Effector memory CD4-positive, alpha-beta T cell (primary cell): ENCODE results near the gene CSH1.
"Not testable (repeated sequence)": the region's sequence is repeated elsewhere in the genome, so short reads cannot be mapped to it uniquely, and the experiment has no call there.

Source experiments
- DNase-seq, 3 donors: peaks; one replicate each; pipeline ENCODE4 v3.0.0-alpha.2; 2020
- H3K27ac ChIP-seq: 2 replicates; pipeline ENCODE4 v1.7.0; 2013; ENCODE audit warnings: mild to moderate bottlenecking, low read length, moderate library complexity; ENCODE audit not compliant: insufficient read depth, poor library complexity, severe bottlenecking
- H3K27me3 ChIP-seq: replicated peaks from 2 replicates; pipeline ENCODE4 v1.7.0; 2013; ENCODE audit warnings: mild to moderate bottlenecking, low read length; ENCODE audit not compliant: insufficient read depth, control insufficient read depth, poor library complexity, severe bottlenecking
- H3K36me3 ChIP-seq: 2 replicates; pipeline ENCODE4 v1.7.0; 2013; ENCODE audit warnings: mild to moderate bottlenecking, low read length, moderate library complexity; ENCODE audit not compliant: control insufficient read depth, insufficient read depth
- H3K4me1 ChIP-seq: 2 replicates; pipeline ENCODE4 v1.7.0; 2013; ENCODE audit warnings: low read length, mild to moderate bottlenecking; ENCODE audit not compliant: control insufficient read depth, insufficient read depth, poor library complexity, severe bottlenecking
- H3K4me3 ChIP-seq: 2 replicates; pipeline ENCODE4 v1.7.0; 2013; ENCODE audit warnings: low read length, low read depth, mild to moderate bottlenecking; ENCODE audit not compliant: insufficient read depth, poor library complexity, severe bottlenecking
- H3K9me3 ChIP-seq: 2 replicates; pipeline ENCODE4 v1.7.0; 2013; ENCODE audit warnings: mild to moderate bottlenecking, low read length, moderate library complexity; ENCODE audit not compliant: control insufficient read depth

The CSH1 gene

GRCh38 chr17:63918305-63918704 lies 21.9 kb upstream of the CSH1 start:
- DNase-seq: no peak
- H3K27me3 ChIP-seq: no peaks in the 10 kb centered on the region
- H3K36me3 ChIP-seq: no peaks in the 10 kb centered on the region
- peaks cover 8% of the 10 kb centered on the region for H3K4me1 ChIP-seq
- H3K9me3 ChIP-seq: no peaks in the 10 kb centered on the region
- no peak overlapping the region for H3K4me3 ChIP-seq
- no peak overlapping the region for H3K27ac ChIP-seq

- no peaks in the 10 kb centered on the region for H3K9me3 ChIP-seq
- no peaks in the 10 kb centered on the region for H3K36me3 ChIP-seq
- no peak overlapping the region for H3K27ac ChIP-seq
- H3K4me3 ChIP-seq: no peak overlapping the region
- H3K4me1 ChIP-seq: peaks cover 8% of the 10 kb centered on the region
- no peaks in the 10 kb centered on the region for H3K27me3 ChIP-seq
- DNase-seq: no peak
Observed at GRCh38 chr17:63917646-63918045, 21.3 kb upstream of the CSH1 start.

GRCh38 chr17:63917206-63917605 lies 20.8 kb upstream of the CSH1 start:
- DNase-seq, H3K36me3 ChIP-seq, H3K27ac ChIP-seq, H3K27me3 ChIP-seq, H3K9me3 ChIP-seq, H3K4me1 ChIP-seq, H3K4me3 ChIP-seq: not testable (repeated sequence)

GRCh38 chr17:63916566-63917185 lies 20.3 kb upstream of the CSH1 start:
- no peaks in the 10 kb centered on the region for H3K36me3 ChIP-seq
- H3K27ac ChIP-seq: no peak overlapping the region
- no peak for DNase-seq
- no peak overlapping the region for H3K4me3 ChIP-seq
- H3K4me1 ChIP-seq: peaks cover 8% of the 10 kb centered on the region
- no peaks in the 10 kb centered on the region for H3K27me3 ChIP-seq
- no peaks in the 10 kb centered on the region for H3K9me3 ChIP-seq

- not testable (repeated sequence) for H3K4me1 ChIP-seq, H3K36me3 ChIP-seq, H3K4me3 ChIP-seq, DNase-seq, H3K27ac ChIP-seq, H3K9me3 ChIP-seq, H3K27me3 ChIP-seq
Observed at GRCh38 chr17:63915753-63916152, 19.4 kb upstream of the CSH1 start.

GRCh38 chr17:63914471-63914870 lies 18.1 kb upstream of the CSH1 start:
- no peaks in the 10 kb centered on the region for H3K36me3 ChIP-seq
- H3K4me1 ChIP-seq: peaks cover 7% of the 10 kb centered on the region
- H3K27ac ChIP-seq: no peak overlapping the region
- DNase-seq: no peak
- H3K27me3 ChIP-seq: no peaks in the 10 kb centered on the region
- H3K9me3 ChIP-seq: no peaks in the 10 kb centered on the region
- no peak overlapping the region for H3K4me3 ChIP-seq

GRCh38 chr17:63911657-63912100 lies 15.3 kb upstream of the CSH1 start:
- H3K27me3 ChIP-seq: no peaks in the 10 kb centered on the region
- H3K4me3 ChIP-seq: no peak overlapping the region
- no peaks in the 10 kb centered on the region for H3K36me3 ChIP-seq
- H3K9me3 ChIP-seq: no peaks in the 10 kb centered on the region
- peak; percentile 27 to 50 (median 36) for DNase-seq
- H3K27ac ChIP-seq: no peak overlapping the region
- H3K4me1 ChIP-seq: no peaks in the 10 kb centered on the region

GRCh38 chr17:63911041-63911635 lies 14.8 kb upstream of the CSH1 start, which contains the start of gene CSHL1:
Gene CSHL1, minus strand, starts transcription at chr17:63911258. Its CDS starts 62 bp downstream, at chr17:63911196.
- H3K9me3 ChIP-seq: no peaks in the 10 kb centered on the region
- H3K4me3 ChIP-seq: no peak within 1 kb of the TSS
- H3K36me3 ChIP-seq: no peaks in the 10 kb centered on the region
- no peak within 1 kb of the TSS for H3K27ac ChIP-seq
- DNase-seq: no peak
- no peaks in the 10 kb centered on the region for H3K27me3 ChIP-seq
- H3K4me1 ChIP-seq: no peaks in the 10 kb centered on the region

GRCh38 chr17:63910096-63910495 lies 13.7 kb upstream of the CSH1 start:
- no peak for DNase-seq
- Histone ChIP-seq H3K36me3 (no peaks in the 10 kb centered on the region), H3K4me1 (no peaks in the 10 kb centered on the region), H3K9me3 (no peaks in the 10 kb centered on the region), H3K27ac (no peak overlapping the region), H3K27me3 (no peaks in the 10 kb centered on the region), H3K4me3 (no peak overlapping the region)

GRCh38 chr17:63909586-63909985 lies 13.2 kb upstream of the CSH1 start:
- H3K4me1 ChIP-seq, H3K9me3 ChIP-seq, H3K4me3 ChIP-seq, H3K27ac ChIP-seq, H3K36me3 ChIP-seq, H3K27me3 ChIP-seq, DNase-seq: not testable (repeated sequence)
